NK-92 treated with Interleukin-12 subunit alpha and Interleukin-12 subunit beta, amount 100 ng/mL, for 24 hours (cell line): ENCODE data around the gene CASP12.
"Not testable (repeated sequence)": the region's sequence is repeated elsewhere in the genome, so short reads cannot be mapped to it uniquely, and the experiment has no call there.

Experiments
- DNase-seq: peaks from one replicate; lab custom pipeline; 2025; lab: John Stamatoyannopoulos, UW

The CASP12 gene

GRCh38 chr11:104897891-104898684 lies at the start of gene CASP12:
Gene CASP12, minus strand, starts transcription at chr11:104898460.
- DNase-seq, result no peak

- DNase-seq, result no peak
These were observed 48.6 kb upstream of the CASP12 start for GRCh38 chr11:104946907-104947306.

- DNase-seq, result no peak
These were observed 45.8 kb upstream of the CASP12 start for GRCh38 chr11:104944076-104944475.

- DNase-seq, result no peak
These were observed 45.3 kb upstream of the CASP12 start for GRCh38 chr11:104943561-104943960.

GRCh38 chr11:104934594-104934993 lies 36.3 kb upstream of the CASP12 start:
- DNase-seq, result no peak

- DNase-seq, result not testable (repeated sequence)
These were observed 35.8 kb upstream of the CASP12 start for GRCh38 chr11:104934073-104934472.

GRCh38 chr11:104928811-104929210 lies 30.6 kb upstream of the CASP12 start:
- DNase-seq, result no peak

GRCh38 chr11:104926771-104927611 lies 28.7 kb upstream of the CASP12 start:
- DNase-seq, result no peak

GRCh38 chr11:104925850-104926249 lies 27.6 kb upstream of the CASP12 start:
- DNase-seq, result no peak

GRCh38 chr11:104918113-104918824 lies 20.0 kb upstream of the CASP12 start:
- no peak for DNase-seq

- no peak for DNase-seq
These were observed 19.2 kb upstream of the CASP12 start for GRCh38 chr11:104917271-104918112.

- DNase-seq, result no peak
These were observed 18.2 kb upstream of the CASP12 start for GRCh38 chr11:104916442-104916841.

- DNase-seq, result no peak
These were observed 13.8 kb upstream of the CASP12 start for GRCh38 chr11:104912102-104912501.

GRCh38 chr11:104908186-104908531 lies 9.9 kb upstream of the CASP12 start:
- DNase-seq, result no peak

GRCh38 chr11:104907521-104908185 lies 9.4 kb upstream of the CASP12 start:
- no peak for DNase-seq

- no peak for DNase-seq
These were observed 7.0 kb upstream of the CASP12 start for GRCh38 chr11:104905271-104905670.

GRCh38 chr11:104899226-104899625 lies 966 bp upstream of the CASP12 start:
- no peak for DNase-seq

- DNase-seq, result no peak
These were observed 389 bp upstream of the CASP12 start for GRCh38 chr11:104898685-104899013.

- DNase-seq, result no peak
These were observed 2.6 kb downstream of the CASP12 start for GRCh38 chr11:104895634-104896033.

GRCh38 chr11:104893876-104894275 lies 4.4 kb downstream of the CASP12 start:
- DNase-seq, result no peak
